ENCODE measurements around the gene SLAMF1. TPM values are rescaled to one million over a fixed set of nuclear protein-coding genes. Genes with fewer than 3 reads are reported as not detected.

The SLAMF1 gene
- total and polyA plus RNA-seq, 9 of the 15 experiments (the other 6 are each of a cell fraction or from before 2014, with no cell fraction given), result 0.04 to 0.17 (median 0.11) TPM; not detected in 4

GRCh38 chr1:160567858-160568682, 78.8 kb downstream of the SLAMF1 start (continued):
- TF ChIP-seq ZNF655 (CRISPR knock-in tag; IDR thresholded peaks at IDR 0.05) (no peak), CBX2 (IDR thresholded peaks at IDR 0.05; ENCODE audit: insufficient read depth, low read length, poor library complexity, severe bottlenecking) (no peak), RERE (CRISPR knock-in tag; IDR thresholded peaks at IDR 0.05; ENCODE audit: borderline replicate concordance) (no peak), CSDE1 (IDR thresholded peaks at IDR 0.05) (no peak), DLX4 (CRISPR knock-in tag; IDR thresholded peaks at IDR 0.05) (no peak), SMARCA4 (IDR thresholded peaks at IDR 0.05) (peak; percentile 35; the same call in 1 of the 2 replicates), SP2 (IDR thresholded peaks at IDR 0.05; ENCODE audit: extremely low read depth, low read depth, low read length, poor library complexity, severe bottlenecking) (no peak), SLC30A9 (CRISPR knock-in tag; IDR thresholded peaks at IDR 0.05) (no peak), ARID1B (IDR thresholded peaks at IDR 0.05) (0 out of 2 replicates have a peak, but pooled peaks have one; percentile 23), TRIM24 (IDR thresholded peaks at IDR 0.05) (0 out of 4 replicates have a peak, but pooled peaks of 1 of the 2 experiments have one; percentile 13), GTF2B (IDR thresholded peaks at IDR 0.05; ENCODE audit: extremely low read depth, insufficient read length) (no peak), ETV5 (CRISPR knock-in tag; IDR thresholded peaks at IDR 0.05; ENCODE audit: low read depth) (0 out of 2 replicates have a peak, but pooled peaks have one; percentile 56), ZBTB17 (CRISPR knock-in tag; IDR thresholded peaks at IDR 0.05) (peak; percentile 55; the same call in 1 of the 2 replicates), ID3 (CRISPR knock-in tag; IDR thresholded peaks at IDR 0.05) (no peak), ID3 (tag; IDR thresholded peaks at IDR 0.05) (0 out of 2 replicates have a peak, but pooled peaks have one; percentile 26), HMBOX1 (IDR thresholded peaks at IDR 0.05) (0 out of 2 replicates have a peak, but pooled peaks have one; percentile 17), MAFG (tag; conservative IDR thresholded peaks at IDR 0.05) (no peak)
